Endodermal cell (in vitro differentiated cells): ENCODE measurements around the gene PIP5K1C. TPM values are rescaled to one million over a fixed set of nuclear protein-coding genes. Genes with fewer than 3 reads are reported as not detected.

Experiments used
- DNase-seq: peaks from one replicate; pipeline ENCODE4 v3.0.0-alpha.2; 2017
- H3K27ac ChIP-seq: 2 replicates; pipeline ENCODE4 v1.5.1; 2013; ENCODE audit warnings: mild to moderate bottlenecking, low read depth, low read length, moderate library complexity
- H3K27me3 ChIP-seq: 2 replicates; pipeline ENCODE4 v1.6.1; 2013; ENCODE audit warnings: mild to moderate bottlenecking, low read length, moderate library complexity; ENCODE audit not compliant: insufficient read depth, control insufficient read depth, poor library complexity, severe bottlenecking
- H3K36me3 ChIP-seq: 2 replicates; pipeline ENCODE4 v1.7.0; 2013; ENCODE audit warnings: mild to moderate bottlenecking, low read length, moderate library complexity; ENCODE audit not compliant: control insufficient read depth, insufficient read depth
- H3K4me1 ChIP-seq: one replicate; pipeline ENCODE4 v1.7.0; 2013; ENCODE audit warnings: low read length; ENCODE audit not compliant: control insufficient read depth, insufficient read depth
- H3K4me3 ChIP-seq: 2 replicates; pipeline ENCODE4 v1.5.1; 2013; ENCODE audit warnings: mild to moderate bottlenecking, low read length, moderate library complexity
- H3K9ac ChIP-seq: 2 replicates; pipeline ENCODE4 v1.6.1; 2013; ENCODE audit warnings: mild to moderate bottlenecking, low read length, moderate library complexity; ENCODE audit not compliant: poor library complexity, severe bottlenecking; ENCODE audit errors: extremely low read depth
- H3K9me3 ChIP-seq: 2 replicates; pipeline ENCODE4 v1.6.1; 2013; ENCODE audit warnings: mild to moderate bottlenecking, low read length, moderate library complexity; ENCODE audit not compliant: control insufficient read depth
- H3K27ac Mint-ChIP-seq: 2 replicates; pipeline ENCODE4 v1.8.0; 2020; ENCODE audit warnings: mixed read lengths
- H3K27me3 Mint-ChIP-seq: 2 replicates; pipeline ENCODE4 v1.8.0; 2021; ENCODE audit warnings: mild to moderate bottlenecking, mixed read lengths; ENCODE audit not compliant: insufficient read depth
- H3K36me3 Mint-ChIP-seq: 2 replicates; pipeline ENCODE4 v1.8.0; 2020; ENCODE audit warnings: low read depth, mixed read lengths
- H3K4me1 Mint-ChIP-seq: 2 replicates; pipeline ENCODE4 v1.8.0; 2020; ENCODE audit warnings: mixed read lengths
- H3K4me3 Mint-ChIP-seq: 2 replicates; pipeline ENCODE4 v1.8.0; 2020; ENCODE audit warnings: mild to moderate bottlenecking, moderate library complexity, mixed read lengths
- H3K9me3 Mint-ChIP-seq: 2 replicates; pipeline ENCODE4 v1.8.0; 2020; ENCODE audit warnings: mild to moderate bottlenecking, mixed read lengths
- CTCF ChIP-seq: fragments of 200-600 bp; sonication (generic); conservative IDR thresholded peaks from 2 replicates; pipeline ENCODE4 v1.5.0; 2021; ENCODE audit warnings: antibody characterized with exemption, mild to moderate bottlenecking
- WGBS, 2 experiments: methylation state at CpG; one replicate each; pipeline versions ENCODE4 v1.1.5 to v1.1.7; 2013; ENCODE audit warnings: missing lambda C conversion rate in 2 of 2, mixed read lengths in 1 of 2; ENCODE audit not compliant: insufficient coverage in 1 of 2, insufficient read length in 1 of 2; 5-methylcytosine and 5-hydroxymethylcytosine counted together
- total RNA-seq, 2 donors: library from RNA; stranded (reverse); fragmentation: NEBNext Ultra II Directional in 1 of 2; extraction: Animal tissue kit (Norgen Biotek cat#: 25700) in 1 of 2; gene quantifications; 2 replicates in 1 of 2; 3 replicates in 1 of 2; pipeline ENCODE4 v1.2.1, GENCODE V29; 2021

Gene PIP5K1C
- total RNA-seq, 2 donors from 2014 or later: 43.5 to 51.5 TPM

DNA sequence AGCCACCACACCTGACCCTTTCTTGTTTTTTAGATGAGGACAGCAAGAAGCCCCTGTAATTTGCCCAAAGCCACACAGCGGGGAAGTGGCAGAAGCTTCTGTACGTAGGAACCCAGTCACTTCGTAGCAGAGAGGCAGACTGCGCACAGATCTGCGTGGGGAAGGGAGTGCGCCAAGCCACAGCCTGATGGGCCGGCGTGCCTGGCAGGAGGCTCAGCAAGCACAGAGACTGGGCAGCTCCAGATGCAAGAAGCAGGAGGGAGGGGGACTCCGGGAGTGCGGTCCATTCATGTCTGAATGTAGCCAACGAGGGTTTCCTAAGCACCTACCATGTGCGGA, 7.6 kb upstream of the PIP5K1C start:
- Histone ChIP-seq H3K9ac (no peak overlapping the region), H3K27ac (no peak overlapping the region), H3K27me3 (no peaks in the 10 kb centered on the region), H3K9me3 (no peaks in the 10 kb centered on the region), H3K4me1 (no peaks in the 10 kb centered on the region), H3K4me3 (no peak overlapping the region), H3K36me3 (no peaks in the 10 kb centered on the region)
- no peak for TF ChIP-seq CTCF
- no peaks in the 10 kb centered on the region for H3K36me3 Mint-ChIP-seq
- peaks cover 3% of the 10 kb centered on the region for H3K4me1 Mint-ChIP-seq
- 87 to 92% methylated on average over 11 to 12 of the region's 12 CpGs for WGBS, 2 experiments
- H3K4me3 Mint-ChIP-seq: no peak overlapping the region
- no peak overlapping the region for H3K27ac Mint-ChIP-seq
- H3K27me3 Mint-ChIP-seq: peaks cover 2% of the 10 kb centered on the region
- H3K9me3 Mint-ChIP-seq: no peaks in the 10 kb centered on the region
- no peak for DNase-seq

DNA sequence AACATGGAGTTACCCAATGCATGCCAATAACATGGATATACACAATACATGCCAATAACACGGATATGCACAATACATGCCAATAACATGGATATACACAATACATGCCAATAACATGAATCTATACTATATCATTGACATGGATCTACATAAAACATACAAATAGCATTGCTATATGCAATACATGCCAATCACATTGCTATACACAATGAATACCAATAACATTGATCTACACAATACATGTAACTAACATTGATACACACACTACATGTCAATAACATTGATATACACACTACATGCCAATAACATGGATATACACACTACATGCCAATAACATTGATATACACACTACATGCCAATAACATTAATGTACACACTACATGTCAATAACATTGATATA, 932 bp upstream of the PIP5K1C start:
- no peaks in the 10 kb centered on the region for H3K27me3 ChIP-seq

GRCh38 chr19:3699741-3700241, 477 bp downstream of the PIP5K1C start:
- no peak for DNase-seq
- Mint-ChIP-seq H3K9me3 (no peaks in the 10 kb centered on the region), H3K27ac (peak overlapping the region; percentile 68), H3K27me3 (no peaks in the 10 kb centered on the region), H3K4me1 (no peaks in the 10 kb centered on the region), H3K4me3 (peak overlapping the region; percentile 79), H3K36me3 (peaks cover 5% of the 10 kb centered on the region)
- Histone ChIP-seq H3K9me3 (no peaks in the 10 kb centered on the region), H3K36me3 (no peaks in the 10 kb centered on the region), H3K4me1 (no peaks in the 10 kb centered on the region), H3K27me3 (no peaks in the 10 kb centered on the region), H3K4me3 (peak overlapping the region; percentile 86), H3K27ac (no peak overlapping the region), H3K9ac (peak overlapping the region; percentile 57)
- 0 to 2% methylated on average over 3 to 43 of the region's 43 CpGs for WGBS, 2 experiments
- no peak for TF ChIP-seq CTCF

More for the DNA sequence above, 932 bp upstream of the PIP5K1C start:
- Mint-ChIP-seq H3K27me3 (no peaks in the 10 kb centered on the region), H3K27ac (no peak overlapping the region), H3K36me3 (peaks cover under 1% of the 10 kb centered on the region), H3K4me1 (no peaks in the 10 kb centered on the region), H3K4me3 (no peak overlapping the region), H3K9me3 (no peaks in the 10 kb centered on the region)
- H3K9ac ChIP-seq: no peak overlapping the region
- H3K9me3 ChIP-seq: no peaks in the 10 kb centered on the region
- no peaks in the 10 kb centered on the region for H3K36me3 ChIP-seq
- WGBS, 2 experiments: 31 to 40% methylated on average over 1 of the region's 1 CpG
- no peak overlapping the region for H3K27ac ChIP-seq
- DNase-seq: no peak
- H3K4me3 ChIP-seq: no peak overlapping the region
- no peaks in the 10 kb centered on the region for H3K4me1 ChIP-seq
- TF ChIP-seq CTCF: no peak
